Brain microvascular endothelial cell (primary cell): ENCODE data around the gene GNB1L.

Experiments used
- DNase-seq: peaks from one replicate; pipeline ENCODE4 v3.0.0-alpha.2; 2020
- H3K27ac ChIP-seq: fragments of 250-450 bp; sonication (Bioruptor Pico); 2 replicates; pipeline ENCODE4 v1.5.1; 2020; ENCODE audit warnings: mild to moderate bottlenecking, moderate library complexity
- H3K27me3 ChIP-seq: fragments of 250-450 bp; sonication (Bioruptor Pico); replicated peaks from 2 replicates; pipeline ENCODE4 v1.5.1; 2020; ENCODE audit warnings: mild to moderate bottlenecking
- H3K36me3 ChIP-seq: fragments of 250-450 bp; sonication (Bioruptor Pico); replicated peaks from 2 replicates; pipeline ENCODE4 v1.5.1; 2020; ENCODE audit warnings: mild to moderate bottlenecking
- H3K4me3 ChIP-seq: 2 replicates; pipeline ENCODE4 v1.5.1; 2011; ENCODE audit warnings: low read depth, mild to moderate bottlenecking, control low read depth, low read length, moderate library complexity
- in situ Hi-C: cut with HindIII; loops from 2 replicates; pipeline ENCODE4 v1.10.0; 2017; ENCODE audit warnings: low sequenced_read_pairs, low pct_ligation_motif_present
- TF ChIP-seq, protein P1 (sequence below): IDR thresholded peaks from 2 replicates; pipeline ENCODE4 v1.5.1; 2011; ENCODE audit warnings: low read depth, mild to moderate bottlenecking, moderate library complexity, low read length, control low read depth, inconsistent platforms; ENCODE audit errors: missing control alignments

Gene GNB1L

DNA sequence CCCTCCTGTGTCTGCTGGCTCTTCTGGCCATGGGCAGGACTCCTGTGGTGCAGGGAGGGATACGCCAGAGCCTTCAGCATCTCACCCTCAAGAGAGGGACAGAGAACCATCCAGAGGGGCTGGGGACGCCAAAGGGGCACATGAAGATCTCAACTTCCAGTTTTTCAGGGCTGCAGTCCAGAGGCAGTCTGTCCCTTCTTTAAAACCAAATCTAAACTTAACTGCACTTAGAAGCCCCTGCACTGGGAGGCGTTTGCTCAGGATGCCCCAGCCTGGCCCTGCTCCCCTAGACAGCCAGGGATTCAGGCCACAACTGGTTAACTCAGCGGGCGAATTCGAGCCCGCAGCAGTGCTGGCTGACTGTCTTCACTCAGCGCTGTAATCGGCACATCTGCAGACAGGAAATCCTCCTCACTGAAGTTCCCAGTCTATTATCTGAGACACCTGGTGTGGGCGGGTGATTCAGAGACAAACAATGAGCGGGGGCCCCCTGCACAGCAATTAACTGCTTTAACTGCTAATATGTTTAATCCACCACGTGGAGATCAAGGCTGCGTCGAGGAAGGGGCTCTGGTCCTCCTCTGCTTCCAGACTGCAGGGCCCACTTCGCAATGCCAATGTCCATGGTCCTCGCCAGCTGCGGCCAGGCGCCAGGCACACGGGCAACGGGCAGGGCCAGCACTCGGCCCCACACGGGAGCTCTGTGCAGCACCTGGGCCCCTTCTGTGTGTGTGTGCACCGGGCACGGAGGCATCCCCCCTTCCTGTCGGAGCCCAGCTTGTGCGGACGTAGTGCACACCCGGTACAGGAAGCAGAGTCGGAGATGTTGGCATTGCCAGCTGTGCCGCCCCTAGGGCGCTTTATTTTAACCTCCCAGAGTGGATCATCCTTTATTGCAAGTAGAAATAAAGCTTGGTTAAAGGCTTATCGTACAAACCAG is 36.9 kb upstream of the GNB1L start:
- in situ Hi-C loops = no loop called here
- peak overlapping the region; percentile 73 for H3K27ac ChIP-seq
- H3K4me3 ChIP-seq = no peak overlapping the region
- no peaks in the 10 kb centered on the region for H3K27me3 ChIP-seq
- TF ChIP-seq, protein P1, sequence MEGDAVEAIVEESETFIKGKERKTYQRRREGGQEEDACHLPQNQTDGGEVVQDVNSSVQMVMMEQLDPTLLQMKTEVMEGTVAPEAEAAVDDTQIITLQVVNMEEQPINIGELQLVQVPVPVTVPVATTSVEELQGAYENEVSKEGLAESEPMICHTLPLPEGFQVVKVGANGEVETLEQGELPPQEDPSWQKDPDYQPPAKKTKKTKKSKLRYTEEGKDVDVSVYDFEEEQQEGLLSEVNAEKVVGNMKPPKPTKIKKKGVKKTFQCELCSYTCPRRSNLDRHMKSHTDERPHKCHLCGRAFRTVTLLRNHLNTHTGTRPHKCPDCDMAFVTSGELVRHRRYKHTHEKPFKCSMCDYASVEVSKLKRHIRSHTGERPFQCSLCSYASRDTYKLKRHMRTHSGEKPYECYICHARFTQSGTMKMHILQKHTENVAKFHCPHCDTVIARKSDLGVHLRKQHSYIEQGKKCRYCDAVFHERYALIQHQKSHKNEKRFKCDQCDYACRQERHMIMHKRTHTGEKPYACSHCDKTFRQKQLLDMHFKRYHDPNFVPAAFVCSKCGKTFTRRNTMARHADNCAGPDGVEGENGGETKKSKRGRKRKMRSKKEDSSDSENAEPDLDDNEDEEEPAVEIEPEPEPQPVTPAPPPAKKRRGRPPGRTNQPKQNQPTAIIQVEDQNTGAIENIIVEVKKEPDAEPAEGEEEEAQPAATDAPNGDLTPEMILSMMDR = peak; percentile 18
- H3K36me3 ChIP-seq = peaks cover 3% of the 10 kb centered on the region
- peak; percentile 84 for DNase-seq

DNA sequence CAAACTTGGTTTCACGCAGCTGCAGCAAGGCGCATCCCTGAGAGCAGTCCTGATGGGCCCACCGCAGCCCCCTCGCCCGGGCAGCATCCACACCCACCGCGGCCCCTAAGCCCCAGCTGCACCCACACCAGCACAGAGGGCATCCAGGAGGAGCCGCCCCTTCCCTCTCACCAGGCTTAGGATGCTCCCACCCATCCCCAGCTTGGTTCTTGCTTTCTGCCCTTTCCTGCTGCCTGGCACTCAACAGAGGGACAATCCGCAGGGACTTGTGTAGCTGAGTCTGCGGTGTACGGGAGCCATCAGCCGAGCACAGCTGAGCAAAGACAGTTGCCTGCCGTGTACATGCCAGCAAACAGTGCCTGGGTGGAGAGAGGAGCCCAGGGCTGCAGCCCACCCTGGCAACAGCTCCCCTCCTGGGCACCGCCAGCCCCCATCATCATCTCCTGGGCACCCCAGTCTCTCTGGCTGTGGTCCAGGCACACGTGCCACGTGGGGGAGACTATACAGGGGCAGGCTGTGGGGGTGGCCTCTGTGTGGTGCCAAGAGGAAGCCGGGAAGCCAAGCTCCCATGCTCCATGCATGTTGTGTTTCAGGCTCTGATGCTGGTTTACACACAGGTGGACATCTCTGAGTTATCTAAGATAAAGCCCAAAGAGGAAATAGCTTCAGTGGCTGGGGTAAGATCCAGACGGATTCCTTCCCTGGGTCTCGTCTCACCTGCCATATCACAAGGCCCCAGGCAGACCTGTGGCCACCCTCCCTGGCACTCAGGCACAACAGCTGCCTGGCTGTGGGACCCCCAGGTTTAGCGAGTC is 36.0 kb upstream of the GNB1L start:
- in situ Hi-C loops = no loop called here

DNA sequence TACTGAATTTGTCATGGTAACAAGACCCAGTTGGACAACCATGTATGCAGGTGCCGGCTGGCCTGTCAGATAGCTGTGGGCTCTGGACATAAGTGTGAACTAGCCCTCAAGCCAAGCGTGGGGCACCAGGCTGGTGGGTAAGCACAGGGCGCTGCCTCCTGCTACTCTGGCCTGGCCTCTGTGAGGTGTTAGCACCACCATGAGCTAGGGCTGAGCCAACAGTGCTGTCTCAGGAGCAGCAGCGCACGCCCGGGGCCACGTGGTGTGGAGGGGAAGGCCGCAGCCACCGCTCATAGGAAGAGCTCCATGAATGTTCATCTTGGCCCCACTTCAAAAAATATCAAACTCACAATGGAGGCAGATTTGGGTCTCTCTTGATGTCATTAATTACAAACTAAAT is 35.3 kb upstream of the GNB1L start:
- DNase-seq = no peak
- Histone ChIP-seq H3K27me3 (no peaks in the 10 kb centered on the region), H3K27ac (no peak overlapping the region), H3K36me3 (peaks cover 3% of the 10 kb centered on the region), H3K4me3 (no peak overlapping the region)
- TF ChIP-seq, protein P1 = no peak
- in situ Hi-C loops = no loop called here

More for the DNA sequence above, 36.0 kb upstream of the GNB1L start:
- TF ChIP-seq, protein P1 = no peak
- Histone ChIP-seq H3K36me3 (peaks cover 3% of the 10 kb centered on the region), H3K4me3 (no peak overlapping the region), H3K27me3 (no peaks in the 10 kb centered on the region), H3K27ac (peak overlapping the region; percentile 3)
- no peak for DNase-seq

DNA sequence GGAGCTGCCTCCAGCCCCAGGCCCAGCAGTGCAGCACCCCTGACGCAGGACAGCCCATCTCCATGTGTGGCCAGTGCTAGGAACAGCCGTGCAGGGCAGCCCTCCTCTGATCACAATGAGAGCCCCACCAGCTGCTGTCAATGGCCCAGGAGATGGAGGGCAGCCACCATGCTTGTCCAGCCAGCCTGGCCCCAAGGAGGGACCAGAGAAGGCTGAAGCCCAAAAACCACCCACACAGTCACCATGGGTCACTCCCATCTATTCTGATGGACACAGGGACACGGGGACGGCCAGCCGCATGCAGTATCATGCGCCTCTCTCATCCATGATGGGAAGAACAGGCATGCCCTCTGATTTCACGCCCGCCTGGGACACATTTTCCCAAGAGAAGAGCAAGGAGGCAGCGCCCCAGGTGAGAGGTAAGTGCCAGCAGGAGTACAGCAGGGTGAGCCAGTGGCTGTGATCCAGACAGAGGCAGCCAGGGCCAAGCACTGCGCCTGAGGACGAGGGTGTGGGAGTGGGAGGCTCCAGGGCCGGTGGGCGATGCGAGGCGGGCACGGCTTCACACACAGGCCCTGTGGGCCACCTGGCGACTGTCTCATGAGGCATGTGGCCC is 33.6 kb upstream of the GNB1L start:
- no peaks in the 10 kb centered on the region for H3K27me3 ChIP-seq
- no peak for DNase-seq
- H3K27ac ChIP-seq = no peak overlapping the region
- H3K4me3 ChIP-seq = no peak overlapping the region
- in situ Hi-C loops = no loop called here
- H3K36me3 ChIP-seq = no peaks in the 10 kb centered on the region
- TF ChIP-seq, protein P1 = no peak

DNA sequence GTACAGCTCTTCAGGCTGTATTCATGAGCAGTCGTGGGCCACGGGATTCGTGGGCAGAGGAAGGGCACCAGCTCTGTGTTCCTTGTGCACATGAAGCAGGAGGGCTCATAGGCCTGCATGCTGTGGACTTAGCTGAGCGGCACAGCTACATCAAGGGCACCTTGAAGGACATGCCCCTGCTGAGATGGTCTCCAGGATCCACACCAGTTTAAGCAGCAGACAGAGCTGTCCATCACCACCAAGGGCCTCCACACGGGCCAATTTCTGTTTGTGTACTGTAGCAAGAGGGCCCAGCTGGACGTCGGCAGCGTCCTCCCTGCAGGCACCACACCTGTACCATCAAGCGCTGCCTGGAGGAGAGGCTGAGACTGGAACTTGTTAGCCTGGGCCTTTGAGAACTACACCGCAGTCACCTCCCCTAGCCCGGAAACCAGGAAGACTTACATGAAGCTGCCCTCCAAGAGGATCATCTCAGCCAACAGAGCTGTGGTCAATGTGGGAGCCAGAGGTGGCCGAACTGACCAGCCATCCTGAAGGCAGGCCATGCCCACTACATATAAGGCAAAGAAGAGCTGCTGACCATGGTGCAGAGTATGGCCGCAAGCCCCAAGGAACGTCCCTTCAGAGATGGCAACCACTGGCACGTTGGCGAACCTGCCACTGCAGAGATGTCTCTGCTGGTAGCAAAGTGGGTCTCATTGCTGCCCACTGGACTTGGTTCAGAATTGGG is 32.7 kb upstream of the GNB1L start:
- TF ChIP-seq, protein P1 = no peak
- no peak overlapping the region for H3K27ac ChIP-seq
- in situ Hi-C loops = no loop called here
- H3K27me3 ChIP-seq = no peaks in the 10 kb centered on the region
- DNase-seq = no peak
- no peak overlapping the region for H3K4me3 ChIP-seq
- no peaks in the 10 kb centered on the region for H3K36me3 ChIP-seq
